ENCODE results near the gene RUNX3. TPM values are rescaled to one million over a fixed set of nuclear protein-coding genes. Genes with fewer than 3 reads are reported as not detected.

RUNX3 gene
- total and polyA plus RNA-seq, 7 donors, result 0.36 to 18.0 (median 1.2) TPM; not detected in 1

DNA sequence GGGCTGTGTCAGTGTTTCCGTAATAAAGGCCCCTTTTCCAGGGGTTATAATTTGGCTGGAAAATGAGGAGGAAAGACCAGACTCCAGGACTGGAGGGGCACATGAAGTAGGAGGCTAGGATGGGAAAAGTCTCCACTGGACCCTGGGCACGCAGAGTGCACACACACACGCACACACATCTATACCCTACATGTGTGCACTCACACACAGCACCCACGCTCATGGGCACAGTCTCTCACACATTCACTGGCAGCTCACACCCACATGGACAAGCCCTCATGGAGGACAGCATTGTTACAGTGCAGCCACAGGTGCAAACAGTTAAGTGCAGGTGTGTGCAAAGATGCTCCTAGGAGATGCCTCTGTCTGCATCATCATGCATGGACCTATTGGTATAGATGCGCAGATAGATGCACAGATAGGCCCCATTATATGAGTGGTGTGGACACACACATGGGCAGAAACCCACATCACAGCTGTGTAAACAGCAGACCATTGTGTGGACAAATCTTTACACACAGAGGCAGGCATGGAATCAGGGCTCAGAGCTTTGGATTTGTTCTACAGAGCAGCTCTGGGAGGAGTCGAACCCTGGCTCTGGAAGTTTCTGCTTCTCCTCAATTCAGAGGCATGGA is 9.1 kb upstream of the RUNX3 start:
- no peak overlapping the region for H3K27ac ChIP-seq
- peaks cover 0 to 18% (median 8%) of the 10 kb centered on the region in 3 donors for H3K27me3 ChIP-seq
- no peaks in the 10 kb centered on the region for H3K36me3 ChIP-seq
- H3K4me1 ChIP-seq, result no peaks in the 10 kb centered on the region
- TF ChIP-seq POLR2A (IDR thresholded peaks at IDR 0.05) (no peak), POLR2AphosphoS5 (IDR thresholded peaks at IDR 0.05) (no peak), CTCF (IDR thresholded peaks at IDR 0.05) (no peak), EP300 (IDR thresholded peaks at IDR 0.05) (no peak)
- WGBS, 2 donors, result 90 to 95% methylated on average over 6 of the region's 6 CpGs
- no peaks in the 10 kb centered on the region for H3K9me3 ChIP-seq
- intact Hi-C loops (cut with DNase I), result loop anchor here (10.0 kb wide), 1 partner anchor 266 kb away; no protein-coding TSS in a partner anchor
- no peak overlapping the region for H3K4me3 ChIP-seq
- DNase-seq, result no peak

DNA sequence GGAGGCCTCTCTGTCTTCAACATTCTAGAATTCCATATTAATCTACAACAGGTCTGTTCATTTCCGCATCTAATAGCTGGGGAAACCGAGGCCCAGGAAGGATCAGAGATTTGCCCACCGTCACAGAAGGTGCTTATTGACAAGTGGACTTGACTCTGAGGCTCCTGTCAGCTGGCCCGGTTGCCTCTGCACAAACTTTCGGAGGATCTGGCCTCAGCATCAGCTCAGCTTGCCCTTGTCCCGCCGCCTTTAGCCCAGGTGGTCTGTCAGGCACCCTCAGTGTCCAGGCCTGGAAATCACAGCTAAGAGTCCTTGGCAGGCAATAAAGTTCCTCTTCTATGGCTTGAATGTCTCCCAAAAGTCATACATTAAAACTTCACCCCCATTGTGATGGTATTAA is 8.2 kb upstream of the RUNX3 start:
- DNase-seq, result no peak
- intact Hi-C loops (cut with DNase I), result loop anchor here (10.0 kb wide), 1 partner anchor 267 kb away; no protein-coding TSS in a partner anchor
- H3K4me3 ChIP-seq, result no peak overlapping the region
- WGBS, 2 donors, result 96 to 97% methylated on average over 7 of the region's 7 CpGs
- peaks cover 3 to 27% (median 17%) of the 10 kb centered on the region in 3 donors for H3K27me3 ChIP-seq
- H3K4me1 ChIP-seq, result no peaks in the 10 kb centered on the region
- no peaks in the 10 kb centered on the region for H3K36me3 ChIP-seq
- no peak for TF ChIP-seq EP300 (IDR thresholded peaks at IDR 0.05)
- H3K9me3 ChIP-seq, result no peaks in the 10 kb centered on the region
- no peak overlapping the region for H3K27ac ChIP-seq

DNA sequence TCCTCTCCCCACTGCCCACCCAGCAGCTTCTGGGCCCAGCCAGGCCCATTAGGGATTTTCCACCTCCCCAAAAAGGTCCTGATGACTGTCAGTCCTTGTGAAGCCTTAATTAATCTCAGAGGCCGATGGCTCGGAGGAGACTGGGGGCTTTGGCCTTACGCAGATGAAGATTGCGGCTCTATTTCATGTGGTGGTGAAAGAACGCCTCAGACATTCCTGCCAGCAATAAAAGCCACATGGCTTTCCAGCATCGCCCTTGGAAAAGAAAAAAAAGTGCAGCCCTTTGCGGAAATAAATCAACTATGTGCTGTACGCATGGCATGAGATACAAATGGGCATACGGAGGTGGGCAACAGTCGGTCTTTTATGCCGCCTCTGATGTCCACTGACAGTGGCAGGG is 6.6 kb upstream of the RUNX3 start:
- no peaks in the 10 kb centered on the region for H3K9me3 ChIP-seq
- TF ChIP-seq EP300 (IDR thresholded peaks at IDR 0.05), result no peak
- TF ChIP-seq CTCF (IDR thresholded peaks at IDR 0.05), result no peak
- no peak for TF ChIP-seq POLR2AphosphoS5 (IDR thresholded peaks at IDR 0.05)
- no peak for TF ChIP-seq POLR2A (IDR thresholded peaks at IDR 0.05)
- H3K4me3 ChIP-seq, result no peak overlapping the region
- no peak overlapping the region for H3K27ac ChIP-seq
- H3K4me1 ChIP-seq, result peaks cover 0 to 11% (median 9%) of the 10 kb centered on the region in 4 donors
- intact Hi-C loops (cut with DNase I), result loop anchor here (10.0 kb wide), 1 partner anchor 268 kb away; no protein-coding TSS in a partner anchor
- WGBS, 2 donors, result 25 to 74% methylated on average over 11 of the region's 11 CpGs
- no peak for DNase-seq
- no peaks in the 10 kb centered on the region for H3K36me3 ChIP-seq
- H3K27me3 ChIP-seq, result peaks cover 16 to 43% (median 32%) of the 10 kb centered on the region in 3 donors

GRCh38 chr1:24935615-24936484 is 5.8 kb upstream of the RUNX3 start:
- Histone ChIP-seq H3K9me3 (no peaks in the 10 kb centered on the region), H3K4me3 (no peak overlapping the region), H3K27me3 (peaks cover 24 to 52% (median 41%) of the 10 kb centered on the region in 3 donors), H3K27ac (no peak overlapping the region), H3K4me1 (peaks cover 0 to 19% (median 15%) of the 10 kb centered on the region in 4 donors), H3K36me3 (no peaks in the 10 kb centered on the region)
- WGBS, 2 donors, result 54 to 79% methylated on average over 13 of the region's 13 CpGs
- no peak for DNase-seq
- intact Hi-C loops (cut with DNase I), result loop anchor here (10.0 kb wide), 1 partner anchor 269 kb away; no protein-coding TSS in a partner anchor
- TF ChIP-seq CTCF (IDR thresholded peaks at IDR 0.05) (no peak), EP300 (IDR thresholded peaks at IDR 0.05) (no peak), POLR2A (IDR thresholded peaks at IDR 0.05) (no peak), POLR2AphosphoS5 (IDR thresholded peaks at IDR 0.05) (no peak)

GRCh38 chr1:24935196-24935526 is 5.1 kb upstream of the RUNX3 start:
- Histone ChIP-seq H3K9me3 (no peaks in the 10 kb centered on the region), H3K36me3 (no peaks in the 10 kb centered on the region), H3K27ac (no peak overlapping the region), H3K4me3 (no peak overlapping the region), H3K4me1 (peaks cover 0 to 26% (median 22%) of the 10 kb centered on the region in 4 donors), H3K27me3 (peaks cover 31 to 58% (median 48%) of the 10 kb centered on the region in 3 donors)
- DNase-seq, result peak; percentile 46
- 20 to 63% methylated on average over 11 of the region's 11 CpGs for WGBS, 2 donors
- no peak for TF ChIP-seq CTCF (IDR thresholded peaks at IDR 0.05)
- intact Hi-C loops (cut with DNase I), result loop anchor here (10.0 kb wide), 1 partner anchor 270 kb away; no protein-coding TSS in a partner anchor

All from sigmoid colon (tissue), 7 donors.